K562 (cell line): ENCODE data around the gene WDFY2. TPM values are rescaled to one million over a fixed set of nuclear protein-coding genes. Genes with fewer than 3 reads are reported as not detected.

Source experiments
- CEBPZ ChIP-seq: fragments of 150-350 bp; IDR thresholded peaks from 2 replicates; pipeline ENCODE4 v1.6.1; 2014; ENCODE audit warnings: low read depth, mild to moderate bottlenecking, low read length, borderline replicate concordance
- EHMT2 ChIP-seq: fragments of 450-650 bp; IDR thresholded peaks from 2 replicates; pipeline ENCODE4 v1.6.1; 2018; ENCODE audit warnings: antibody characterized with exemption
- ESRRA ChIP-seq: fragments of 450-650 bp; IDR thresholded peaks from 2 replicates; pipeline ENCODE4 v1.6.1; 2014; ENCODE audit warnings: low read depth, mild to moderate bottlenecking, moderate library complexity, borderline replicate concordance
- HDAC6 ChIP-seq: IDR thresholded peaks from 2 replicates; pipeline ENCODE4 v1.6.1; 2012; ENCODE audit warnings: low read depth, mild to moderate bottlenecking, control low read depth, inconsistent platforms, low read length, moderate library complexity
- HNRNPK ChIP-seq: fragments of 200-400 bp; formaldehyde crosslinking; IDR thresholded peaks from one replicate; pipeline ENCODE4 v1.6.1; 2018; ENCODE audit warnings: mild to moderate bottlenecking, low read depth, low read length; ENCODE audit not compliant: poor library complexity, severe bottlenecking
- NR2C1 ChIP-seq, 2 experiments: fragments of 450-650 bp; IDR thresholded peaks; 2 replicates each; pipeline ENCODE4 v1.6.1; 2017; ENCODE audit warnings: mild to moderate bottlenecking in 2 of 2, antibody characterized with exemption in 1 of 2, inconsistent platforms in 1 of 2, missing compliant biosample characterization in 1 of 2, missing genetic modification characterization in 1 of 2
- PTBP1 ChIP-seq: fragments of 200-400 bp; formaldehyde crosslinking; IDR thresholded peaks from 2 replicates; pipeline ENCODE4 v1.6.1; 2017; ENCODE audit warnings: low read depth, low read length
- RBM17 ChIP-seq: fragments of 200-400 bp; formaldehyde crosslinking; IDR thresholded peaks from 2 replicates; pipeline ENCODE4 v1.6.1; 2017; ENCODE audit warnings: low read depth, mild to moderate bottlenecking, low read length, borderline replicate concordance
- SMAD1 ChIP-seq: fragments of 150-350 bp; IDR thresholded peaks from 2 replicates; pipeline ENCODE4 v1.6.1; 2014; ENCODE audit warnings: low read length, low read depth; ENCODE audit not compliant: partially characterized antibody
- SMAD3 ChIP-seq: fragments of 450-650 bp; formaldehyde crosslinking; conservative IDR thresholded peaks from 2 replicates; pipeline ENCODE4 v1.4.0; 2020; ENCODE audit warnings: mild to moderate bottlenecking
- SOX6 ChIP-seq: fragments of 450-650 bp; IDR thresholded peaks from 2 replicates; pipeline ENCODE4 v1.6.1; 2014; ENCODE audit warnings: mild to moderate bottlenecking
- TBP ChIP-seq: optimal IDR thresholded peaks from 2 replicates; pipeline ENCODE3; 2011; ENCODE audit warnings: low read depth, low read length, improper control_type of control experiment
- ZBED1 ChIP-seq: IDR thresholded peaks from 2 replicates; pipeline ENCODE4 v1.6.1; 2014
- ZNF431 ChIP-seq: sonication (generic); formaldehyde crosslinking; IDR thresholded peaks from 2 replicates; pipeline ENCODE4 v1.8.0; 2022; ENCODE audit warnings: mild to moderate bottlenecking, missing genetic modification reagents
- ZNF609 ChIP-seq: sonication (generic); formaldehyde crosslinking; IDR thresholded peaks from 2 replicates; pipeline ENCODE4 v1.8.1; 2023; ENCODE audit warnings: missing genetic modification reagents, mild to moderate bottlenecking, borderline replicate concordance
- ZNF79 ChIP-seq: fragments of 250-450 bp; sonication (Bioruptor Pico); IDR thresholded peaks from 2 replicates; pipeline ENCODE4 v1.4.0; 2020; ENCODE audit warnings: low read depth, mild to moderate bottlenecking, moderate library complexity
- ZSCAN32 ChIP-seq: fragments of 450-650 bp; formaldehyde crosslinking; IDR thresholded peaks from 2 replicates; pipeline ENCODE4 v1.4.0; 2020; ENCODE audit warnings: mild to moderate bottlenecking, moderate library complexity
- polyA plus RNA-seq, 8 experiments: library from polyadenylated mRNA; depleted of rRNA in 4 of 8; stranded (reverse) in 5 of 8; unstranded in 3 of 8; fragments of >200 nt; fragmentation: Nextera tagmentation in 2 of 8; fragmentation: Illumina TruSeq in 1 of 8; extraction: Ambion mirVana in 2 of 8; extraction: Trizol in 1 of 8; gene quantifications; 2 replicates each; pipeline versions ENCODE4 v1.2.1 to v1.2.3, GENCODE V29; 2011 to 2014; ENCODE audit warnings: inconsistent platforms in 1 of 8, missing spikeins in 1 of 8
- total RNA-seq, 7 experiments: library from RNA; depleted of rRNA in 6 of 7; stranded (reverse); fragments of >200 nt in 6 of 7; fragmentation: Illumina TruSeq in 2 of 7; extraction: Trizol in 2 of 7; gene quantifications; 2 replicates each; pipeline versions ENCODE4 v1.2.1 to v1.2.3, GENCODE V29; 2011 to 2021; ENCODE audit warnings: low replicate concordance in 1 of 7
- TF ChIP-seq, protein P1 (sequence below): fragments of 250-450 bp; sonication (Bioruptor Pico); IDR thresholded peaks from 2 replicates; pipeline ENCODE4 v1.6.1; 2021; ENCODE audit warnings: mild to moderate bottlenecking
- TF ChIP-seq, protein P2 (sequence below): fragments of 450-650 bp; IDR thresholded peaks from 2 replicates; pipeline ENCODE4 v1.6.1; 2017; ENCODE audit warnings: antibody characterized with exemption

The WDFY2 gene
- total and polyA plus RNA-seq, 9 of the 15 experiments (the other 6 are each of a cell fraction or from before 2014, with no cell fraction given) = 0.66 to 6.4 (median 4.4) TPM

DNA sequence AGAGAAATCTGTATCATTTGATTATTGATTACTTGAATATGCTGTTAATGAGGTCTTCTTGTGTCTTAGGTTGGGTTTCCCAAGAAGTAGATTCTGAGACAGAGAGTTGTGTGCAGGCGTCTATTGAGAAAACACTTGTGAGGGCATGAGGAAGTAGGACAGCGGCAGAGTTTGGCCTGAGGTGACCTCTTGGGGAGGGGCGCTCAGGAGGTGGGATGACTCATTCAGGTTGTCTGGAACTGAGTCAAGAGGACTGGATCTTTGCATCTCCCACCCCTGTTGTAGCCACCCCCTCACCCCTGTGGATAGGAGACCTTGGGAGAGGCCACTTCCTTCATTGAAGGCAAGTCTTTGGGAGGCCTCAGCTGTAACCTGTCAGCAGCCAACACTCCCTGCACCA lies 35.2 kb upstream of the WDFY2 start (continued):
- TF ChIP-seq NR2C1 (IDR thresholded peaks at IDR 0.05) (no peak), NR2C1 (tag; IDR thresholded peaks at IDR 0.05) (no peak), SOX6 (peak; percentile 33; the same call in 1 of the 2 replicates), SMAD3 (no peak), HNRNPK (no peak), RBM17 (no peak), ZNF609 (CRISPR knock-in tag) (no peak), ZNF79 (no peak), EHMT2 (peak; percentile 50; the same call in 1 of the 2 replicates), TBP (no peak), ZBED1 (no peak), SMAD1 (no peak), PTBP1 (no peak), ESRRA (no peak), HDAC6 (no peak), CEBPZ (no peak), ZNF431 (CRISPR knock-in tag) (no peak), ZSCAN32 (CRISPR knock-in tag) (no peak)
- TF ChIP-seq, protein P1, sequence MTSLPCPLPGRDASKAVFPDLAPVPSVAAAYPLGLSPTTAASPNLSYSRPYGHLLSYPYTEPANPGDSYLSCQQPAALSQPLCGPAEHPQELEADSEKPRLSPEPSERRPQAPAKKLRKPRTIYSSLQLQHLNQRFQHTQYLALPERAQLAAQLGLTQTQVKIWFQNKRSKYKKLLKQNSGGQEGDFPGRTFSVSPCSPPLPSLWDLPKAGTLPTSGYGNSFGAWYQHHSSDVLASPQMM (CRISPR knock-in tag) = no peak
- TF ChIP-seq, protein P2, sequence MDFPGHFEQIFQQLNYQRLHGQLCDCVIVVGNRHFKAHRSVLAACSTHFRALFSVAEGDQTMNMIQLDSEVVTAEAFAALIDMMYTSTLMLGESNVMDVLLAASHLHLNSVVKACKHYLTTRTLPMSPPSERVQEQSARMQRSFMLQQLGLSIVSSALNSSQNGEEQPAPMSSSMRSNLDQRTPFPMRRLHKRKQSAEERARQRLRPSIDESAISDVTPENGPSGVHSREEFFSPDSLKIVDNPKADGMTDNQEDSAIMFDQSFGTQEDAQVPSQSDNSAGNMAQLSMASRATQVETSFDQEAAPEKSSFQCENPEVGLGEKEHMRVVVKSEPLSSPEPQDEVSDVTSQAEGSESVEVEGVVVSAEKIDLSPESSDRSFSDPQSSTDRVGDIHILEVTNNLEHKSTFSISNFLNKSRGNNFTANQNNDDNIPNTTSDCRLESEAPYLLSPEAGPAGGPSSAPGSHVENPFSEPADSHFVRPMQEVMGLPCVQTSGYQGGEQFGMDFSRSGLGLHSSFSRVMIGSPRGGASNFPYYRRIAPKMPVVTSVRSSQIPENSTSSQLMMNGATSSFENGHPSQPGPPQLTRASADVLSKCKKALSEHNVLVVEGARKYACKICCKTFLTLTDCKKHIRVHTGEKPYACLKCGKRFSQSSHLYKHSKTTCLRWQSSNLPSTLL = no peak
